IMR-90 (cell line): ENCODE results near the gene SLC2A2. TPM values are rescaled to one million over a fixed set of nuclear protein-coding genes. Genes with fewer than 3 reads are reported as not detected.

ENCODE experiments used
- ATAC-seq: fragments of 200-7000 bp; cut with Tn5 transposase; 2 replicates; pipeline ENCODE4 v1.9.1; 2020; ENCODE audit warnings: low read depth, mild to moderate bottlenecking, moderate library complexity
- BruUV-seq: library from RNA; stranded (reverse); fragments of 400-500 nt; replicated peaks from 2 replicates; lab custom pipeline; 2021; lab: Mats Ljungman, UMichigan
- CTCF ChIA-PET: fragments of 300-600 bp; formaldehyde crosslinking; extraction: SDS; loops from one replicate; lab custom pipeline; 2021; ENCODE audit warnings: antibody characterized with exemption; lab: Yijun Ruan, JAX
- POLR2A ChIA-PET: fragments of 300-600 bp; sonication (Branson Sonifier 250); formaldehyde crosslinking; loops from one replicate; lab custom pipeline; 2022; ENCODE audit warnings: antibody characterized with exemption; ENCODE audit not compliant: unreplicated experiment; lab: Charles Lee
- DNase-seq: peaks from one replicate; pipeline ENCODE4 v3.0.0; 2013
- H2AFZ ChIP-seq: replicated peaks from 2 replicates; pipeline ENCODE3; 2013; ENCODE audit warnings: low read length, mild to moderate bottlenecking; ENCODE audit not compliant: poor library complexity
- H2AK5ac ChIP-seq: 2 replicates; pipeline ENCODE4 v1.6.1; 2013; ENCODE audit warnings: low read depth, low read length, inconsistent platforms
- H2AK9ac ChIP-seq: replicated peaks from 2 replicates; pipeline ENCODE3; 2013; ENCODE audit warnings: mild to moderate bottlenecking, low read depth, low read length, moderate library complexity; ENCODE audit not compliant: poor library complexity
- H2BK120ac ChIP-seq: 2 replicates; pipeline ENCODE4 v1.6.1; 2013; ENCODE audit warnings: low read depth, low read length, inconsistent platforms
- H2BK15ac ChIP-seq: 3 replicates; pipeline ENCODE4 v1.6.1; 2013; ENCODE audit warnings: low read depth, low read length, inconsistent platforms
- H2BK20ac ChIP-seq: 2 replicates; pipeline ENCODE4 v1.6.1; 2013; ENCODE audit warnings: low read depth, mild to moderate bottlenecking, inconsistent platforms, low read length, moderate library complexity
- H2BK5ac ChIP-seq: 2 replicates; pipeline ENCODE4 v1.6.1; 2013; ENCODE audit warnings: mild to moderate bottlenecking, low read depth, low read length, inconsistent platforms; ENCODE audit not compliant: poor library complexity, severe bottlenecking
- H3K14ac ChIP-seq: replicated peaks from 2 replicates; pipeline ENCODE4 v1.6.1; 2013; ENCODE audit warnings: low read depth, low read length, inconsistent platforms
- H3K18ac ChIP-seq: 2 replicates; pipeline ENCODE4 v1.6.1; 2013; ENCODE audit warnings: low read depth, low read length, control low read depth
- H3K23ac ChIP-seq: 2 replicates; pipeline ENCODE4 v1.6.1; 2013; ENCODE audit warnings: low read depth, low read length, inconsistent platforms
- H3K27ac ChIP-seq: 2 replicates; pipeline ENCODE4 v1.5.1; 2013; ENCODE audit warnings: mild to moderate bottlenecking, control low read depth, low read length; ENCODE audit not compliant: insufficient read depth
- H3K27me3 ChIP-seq: 2 replicates; pipeline ENCODE4 v1.6.1; 2013; ENCODE audit warnings: low read length; ENCODE audit not compliant: control insufficient read depth, insufficient read depth
- H3K36me3 ChIP-seq: 2 replicates; pipeline ENCODE4 v1.6.1; 2013; ENCODE audit warnings: low read length, mixed read lengths; ENCODE audit not compliant: control insufficient read depth, insufficient read depth
- H3K4ac ChIP-seq: 2 replicates; pipeline ENCODE4 v1.6.1; 2013; ENCODE audit warnings: low read depth, low read length, inconsistent platforms
- H3K4me1 ChIP-seq: 2 replicates; pipeline ENCODE4 v1.6.1; 2013; ENCODE audit warnings: low read length, mixed read lengths; ENCODE audit not compliant: control insufficient read depth, insufficient read depth
- H3K4me2 ChIP-seq: 2 replicates; pipeline ENCODE4 v1.6.1; 2013; ENCODE audit warnings: low read depth, mild to moderate bottlenecking, control low read depth, low read length, moderate library complexity
- H3K4me3 ChIP-seq: 2 replicates; pipeline ENCODE4 v1.5.1; 2013; ENCODE audit warnings: low read depth, mild to moderate bottlenecking, control low read depth, low read length, moderate library complexity; ENCODE audit not compliant: insufficient read depth
- H3K56ac ChIP-seq: 2 replicates; pipeline ENCODE4 v1.6.1; 2013; ENCODE audit warnings: low read length, inconsistent platforms; ENCODE audit not compliant: insufficient read depth; ENCODE audit errors: extremely low read depth
- H3K79me1 ChIP-seq, 2 experiments: 2 replicates each; pipeline ENCODE4 v1.6.1; 2013; ENCODE audit warnings: low read length in 2 of 2, inconsistent platforms in 1 of 2, low read depth in 1 of 2
- H3K9ac ChIP-seq: 2 replicates; pipeline ENCODE4 v1.6.1; 2013; ENCODE audit warnings: low read depth, low read length, control low read depth
- H3K9me1 ChIP-seq: 2 replicates; pipeline ENCODE4 v1.6.1; 2013; ENCODE audit warnings: low read length, inconsistent platforms; ENCODE audit not compliant: insufficient read depth
- H3K9me3 ChIP-seq: 2 replicates; pipeline ENCODE4 v1.6.1; 2013; ENCODE audit warnings: low read length; ENCODE audit not compliant: control insufficient read depth, insufficient read depth
- H4K20me1 ChIP-seq: 2 replicates; pipeline ENCODE4 v1.6.1; 2013; ENCODE audit warnings: low read length, inconsistent platforms; ENCODE audit not compliant: insufficient read depth
- H4K5ac ChIP-seq: 2 replicates; pipeline ENCODE4 v1.6.1; 2013; ENCODE audit warnings: mild to moderate bottlenecking, low read depth, low read length, control low read depth
- H4K8ac ChIP-seq, 2 experiments: 2 replicates each; pipeline ENCODE4 v1.6.1; 2013; ENCODE audit warnings: low read depth in 2 of 2, low read length in 2 of 2, control low read depth in 1 of 2, inconsistent platforms in 1 of 2
- H4K91ac ChIP-seq: 2 replicates; pipeline ENCODE4 v1.6.1; 2013; ENCODE audit warnings: low read depth, low read length, inconsistent platforms; ENCODE audit not compliant: insufficient read depth
- BHLHE40 ChIP-seq: fragments of 150-350 bp; IDR thresholded peaks from 2 replicates; pipeline ENCODE4 v1.6.1; 2016; ENCODE audit warnings: mild to moderate bottlenecking, low read depth, low read length
- CEBPB ChIP-seq: IDR thresholded peaks from 2 replicates; pipeline ENCODE4 v1.6.1; 2012; ENCODE audit warnings: low read depth, low read length, improper control_type of control experiment
- CHD1 ChIP-seq: IDR thresholded peaks from 2 replicates; pipeline ENCODE4 v1.6.1; 2012; ENCODE audit warnings: low read depth, low read length, improper control_type of control experiment
- FOS ChIP-seq: fragments of 150-350 bp; IDR thresholded peaks from 2 replicates; pipeline ENCODE4 v1.6.1; 2016; ENCODE audit warnings: low read depth, low read length
- MAFK ChIP-seq: IDR thresholded peaks from 2 replicates; pipeline ENCODE4 v1.6.1; 2012; ENCODE audit warnings: low read depth, low read length, improper control_type of control experiment
- MAZ ChIP-seq: IDR thresholded peaks from 2 replicates; pipeline ENCODE4 v1.6.1; 2012; ENCODE audit warnings: low read depth, mild to moderate bottlenecking, low read length, improper control_type of control experiment, moderate library complexity, borderline replicate concordance
- MXI1 ChIP-seq: IDR thresholded peaks from 2 replicates; pipeline ENCODE4 v1.6.1; 2012; ENCODE audit warnings: low read depth, mild to moderate bottlenecking, low read length, moderate library complexity, borderline replicate concordance
- NFE2L2 ChIP-seq: fragments of 150-350 bp; IDR thresholded peaks from 2 replicates; pipeline ENCODE4 v1.6.1; 2016; ENCODE audit warnings: low read depth, mild to moderate bottlenecking, low read length
- POLR2A ChIP-seq: IDR thresholded peaks from 2 replicates; pipeline ENCODE4 v1.6.1; 2012; ENCODE audit warnings: mild to moderate bottlenecking, low read depth, low read length
- RAD21 ChIP-seq: IDR thresholded peaks from 2 replicates; pipeline ENCODE4 v1.6.1; 2012; ENCODE audit warnings: low read length, improper control_type of control experiment
- RCOR1 ChIP-seq: IDR thresholded peaks from 2 replicates; pipeline ENCODE4 v1.6.1; 2012; ENCODE audit warnings: mild to moderate bottlenecking, low read length, improper control_type of control experiment; ENCODE audit not compliant: insufficient replicate concordance
- RFX5 ChIP-seq: IDR thresholded peaks from 2 replicates; pipeline ENCODE4 v1.8.0; 2012; ENCODE audit warnings: low read depth, mild to moderate bottlenecking, low read length, moderate library complexity
- SMC3 ChIP-seq: fragments of 150-350 bp; IDR thresholded peaks from 2 replicates; pipeline ENCODE4 v1.6.1; 2016; ENCODE audit warnings: low read depth, mild to moderate bottlenecking, antibody characterized with exemption, low read length, moderate library complexity
- WGBS, 2 experiments: methylation state at CpG; one replicate each; pipeline versions ENCODE4 v1.1.5 to v1.1.7; 2013; ENCODE audit warnings: missing lambda C conversion rate in 2 of 2; ENCODE audit not compliant: insufficient read length in 1 of 2; ENCODE audit errors: extremely low coverage in 2 of 2; 5-methylcytosine and 5-hydroxymethylcytosine counted together
- dilution Hi-C: fragments of 300-500 bp; cut with HindIII; formaldehyde crosslinking; loops from one replicate; pipeline ENCODE4 v1.14.3; 2018; ENCODE audit warnings: low sequenced_read_pairs; ENCODE audit not compliant: unreplicated experiment
- in situ Hi-C: fragments of 300-500 bp; cut with MboI; formaldehyde crosslinking; loops from 3 replicates; pipeline ENCODE4 v1.14.3; 2019; ENCODE audit warnings: low sequenced_read_pairs, inconsistent platforms, mixed read lengths
- intact Hi-C: fragments of 100-400 bp; cut with micrococcal nuclease; formaldehyde crosslinking; loops from 2 replicates; pipeline ENCODE4 v1.10.0; 2022
- polyA plus RNA-seq, 3 experiments: library from polyadenylated mRNA; depleted of rRNA; stranded (reverse); fragments of >200 nt; gene quantifications; 2 replicates each; pipeline ENCODE4 v1.2.3, GENCODE V29; 2012; ENCODE audit warnings: low replicate concordance in 1 of 3
- total RNA-seq: library from RNA; depleted of rRNA; stranded (reverse); fragments of >200 nt; gene quantifications from 2 replicates; pipeline ENCODE4 v1.2.3, GENCODE V29; 2012
- TF ChIP-seq, protein P1 (sequence below): fragments of 150-350 bp; IDR thresholded peaks from 2 replicates; pipeline ENCODE4 v1.6.1; 2016; ENCODE audit warnings: low read depth, mild to moderate bottlenecking, low read length, moderate library complexity, borderline replicate concordance
- TF ChIP-seq, protein P2 (sequence below): fragments of 150-350 bp; IDR thresholded peaks from 2 replicates; pipeline ENCODE4 v1.6.1; 2017; ENCODE audit warnings: mild to moderate bottlenecking, antibody characterized with exemption, low read length, low read depth

The SLC2A2 gene
- total and polyA plus RNA-seq, 2 of the 4 experiments (the other 2 are of a cell fraction) = not detected

DNA sequence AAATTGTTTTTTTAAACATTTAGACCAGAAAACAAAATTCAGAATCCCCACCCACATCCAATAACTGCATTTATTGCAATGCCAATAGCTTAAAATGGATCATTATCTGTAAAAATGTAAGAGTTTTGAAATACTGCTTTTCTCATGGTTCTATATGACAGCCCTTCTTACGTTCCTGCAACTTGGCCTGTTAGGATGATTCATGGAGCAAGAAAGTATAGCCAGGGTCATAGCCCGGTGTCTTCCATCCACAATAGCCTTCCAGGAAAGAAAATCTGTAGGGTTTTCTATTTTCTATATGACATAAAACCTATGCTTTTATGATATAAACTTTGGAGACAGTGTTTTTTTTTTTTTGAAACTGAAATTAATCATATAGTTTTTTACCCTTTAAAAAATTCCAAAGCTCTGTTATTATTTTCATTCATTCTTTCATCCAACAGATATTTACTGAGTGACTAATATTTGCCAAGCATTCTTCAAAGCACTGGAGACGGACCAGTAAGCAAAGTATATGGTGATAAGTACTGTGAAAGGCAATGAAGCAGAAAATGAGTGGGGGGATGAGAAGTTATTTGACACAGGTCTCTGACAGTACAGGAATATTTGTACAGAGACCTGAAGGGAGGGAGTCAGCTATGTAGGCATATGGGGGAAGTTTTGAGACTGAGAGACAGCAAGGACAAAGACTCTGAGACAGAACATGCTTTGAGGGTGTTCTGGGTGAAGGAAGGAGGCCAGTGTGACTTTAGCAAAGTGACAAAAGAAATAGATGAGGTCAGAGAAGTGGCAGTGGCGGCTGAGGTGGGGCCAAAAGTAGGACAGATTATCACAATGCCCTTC lies 29.0 kb upstream of the SLC2A2 start:
- Histone ChIP-seq H3K14ac (peak overlapping the region; percentile 29; the same call in 1 of the 2 replicates), H2BK20ac (peak overlapping the region; percentile 77), H4K5ac (0 out of 2 replicates have a peak overlapping the region, but pooled peaks have one; percentile 1), H3K27ac (peak overlapping the region; percentile 11; the same call in 1 of the 2 replicates), H4K8ac (peak overlapping the region in 1 of 2 experiments; percentile 38; a peak in 2 of 4 replicates), H2BK15ac (peak overlapping the region; percentile 65; the same call in 2 of the 3 replicates), H2AK5ac (peak overlapping the region; percentile 68; the same call in 1 of the 2 replicates), H3K4me3 (no peak overlapping the region), H2BK5ac (peak overlapping the region; percentile 17), H3K9me3 (no peaks in the 10 kb centered on the region), H3K4me2 (peak overlapping the region; percentile 27; the same call in 1 of the 2 replicates), H2BK120ac (peak overlapping the region; percentile 85), H3K9me1 (peaks cover 5% of the 10 kb centered on the region; the same call in 1 of the 2 replicates), H3K56ac (no peak overlapping the region), H3K9ac (no peak overlapping the region), H3K18ac (peak overlapping the region; percentile 18; the same call in 1 of the 2 replicates), H3K4me1 (peaks cover 8% of the 10 kb centered on the region), H3K36me3 (no peaks in the 10 kb centered on the region), H4K91ac (peak overlapping the region; percentile 22; the same call in 1 of the 2 replicates), H2AFZ (peak overlapping the region; percentile 17), H3K4ac (peak overlapping the region; percentile 49), H3K79me1 (no peaks in the 10 kb centered on the region), H4K20me1 (no peaks in the 10 kb centered on the region), H2AK9ac (no peak overlapping the region), H3K23ac (peak overlapping the region; percentile 33; the same call in 1 of the 2 replicates), H3K27me3 (no peaks in the 10 kb centered on the region)
- POLR2A ChIA-PET = no interaction called here
- no CpG with 5 or more reads among the region's 4 CpGs for WGBS, 2 experiments
- intact Hi-C loops (no loop called here), dilution Hi-C loops (no loop called here), in situ Hi-C loops (no loop called here)
- BruUV-seq = no TSS peak
- CTCF ChIA-PET = interaction anchor here (0.6 kb wide), 1 partner anchor 59 kb away, joined by 5 read pairs; no protein-coding TSS in a partner anchor
- ATAC-seq (peak; percentile 75), DNase-seq (peak; percentile 56)
- TF ChIP-seq POLR2A (no peak), MAFK (no peak), MXI1 (no peak), CEBPB (no peak), RCOR1 (no peak), MAZ (no peak), SMC3 (no peak), RAD21 (no peak), FOS (no peak), CHD1 (no peak), BHLHE40 (no peak), NFE2L2 (no peak), RFX5 (no peak)
- TF ChIP-seq, protein P1, sequence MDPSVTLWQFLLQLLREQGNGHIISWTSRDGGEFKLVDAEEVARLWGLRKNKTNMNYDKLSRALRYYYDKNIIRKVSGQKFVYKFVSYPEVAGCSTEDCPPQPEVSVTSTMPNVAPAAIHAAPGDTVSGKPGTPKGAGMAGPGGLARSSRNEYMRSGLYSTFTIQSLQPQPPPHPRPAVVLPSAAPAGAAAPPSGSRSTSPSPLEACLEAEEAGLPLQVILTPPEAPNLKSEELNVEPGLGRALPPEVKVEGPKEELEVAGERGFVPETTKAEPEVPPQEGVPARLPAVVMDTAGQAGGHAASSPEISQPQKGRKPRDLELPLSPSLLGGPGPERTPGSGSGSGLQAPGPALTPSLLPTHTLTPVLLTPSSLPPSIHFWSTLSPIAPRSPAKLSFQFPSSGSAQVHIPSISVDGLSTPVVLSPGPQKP = no peak
- TF ChIP-seq, protein P2, sequence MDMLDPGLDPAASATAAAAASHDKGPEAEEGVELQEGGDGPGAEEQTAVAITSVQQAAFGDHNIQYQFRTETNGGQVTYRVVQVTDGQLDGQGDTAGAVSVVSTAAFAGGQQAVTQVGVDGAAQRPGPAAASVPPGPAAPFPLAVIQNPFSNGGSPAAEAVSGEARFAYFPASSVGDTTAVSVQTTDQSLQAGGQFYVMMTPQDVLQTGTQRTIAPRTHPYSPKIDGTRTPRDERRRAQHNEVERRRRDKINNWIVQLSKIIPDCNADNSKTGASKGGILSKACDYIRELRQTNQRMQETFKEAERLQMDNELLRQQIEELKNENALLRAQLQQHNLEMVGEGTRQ = no peak
